Memory B cell (primary cell): ENCODE measurements around the gene LYST.

Source experiments
- ATAC-seq: fragments of 150-1000 bp; cut with Tn5 transposase; 2 replicates; pipeline ENCODE4 v1.10.0; 2021; ENCODE audit warnings: low read depth, mild to moderate bottlenecking, moderate library complexity
- DNase-seq, 2 donors: peaks; one replicate each; pipeline ENCODE4 v3.0.0; 2022; ENCODE audit warnings: low spot score in 2 of 2
- H3K27ac Mint-ChIP-seq: one replicate; pipeline ENCODE4 v1.8.0; 2022; ENCODE audit warnings: mild to moderate bottlenecking, moderate library complexity, mixed read lengths
- H3K27me3 Mint-ChIP-seq: one replicate; pipeline ENCODE4 v1.8.0; 2022; ENCODE audit warnings: mixed read lengths
- H3K36me3 Mint-ChIP-seq: one replicate; pipeline ENCODE4 v1.8.0; 2022; ENCODE audit warnings: mild to moderate bottlenecking, mixed read lengths
- H3K4me1 Mint-ChIP-seq: one replicate; pipeline ENCODE4 v1.8.0; 2022; ENCODE audit warnings: mixed read lengths
- H3K4me3 Mint-ChIP-seq: one replicate; pipeline ENCODE4 v1.8.0; 2022; ENCODE audit warnings: mild to moderate bottlenecking, moderate library complexity, mixed read lengths
- H3K9me3 Mint-ChIP-seq: one replicate; pipeline ENCODE4 v1.8.0; 2022; ENCODE audit warnings: mixed read lengths

LYST gene

DNA sequence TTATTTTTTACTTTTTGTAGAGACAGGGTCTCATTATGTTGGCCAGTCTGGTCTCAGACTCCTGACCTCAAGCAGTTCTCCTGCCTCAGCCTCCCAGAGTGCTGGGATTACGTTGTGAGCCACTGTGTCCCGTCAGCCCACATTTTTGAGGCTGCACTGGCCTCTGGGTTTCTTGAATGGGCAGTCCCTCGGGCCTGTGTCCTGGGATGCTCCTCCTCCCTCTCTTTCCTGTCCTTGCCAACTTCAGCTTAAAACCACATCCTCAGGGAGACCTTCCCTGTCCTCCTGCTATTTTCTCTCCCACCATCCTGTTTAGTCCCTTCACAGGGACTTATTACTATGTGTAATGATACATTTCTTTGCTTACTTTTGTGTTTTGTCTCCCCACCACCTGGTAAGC is 31.4 kb upstream of the LYST start:
- Mint-ChIP-seq H3K36me3 (no peaks in the 10 kb centered on the region), H3K4me1 (peaks cover 11% of the 10 kb centered on the region), H3K9me3 (no peaks in the 10 kb centered on the region), H3K4me3 (no peak overlapping the region), H3K27me3 (no peaks in the 10 kb centered on the region), H3K27ac (no peak overlapping the region)
- DNase-seq (no peak), ATAC-seq (no peak)

DNA sequence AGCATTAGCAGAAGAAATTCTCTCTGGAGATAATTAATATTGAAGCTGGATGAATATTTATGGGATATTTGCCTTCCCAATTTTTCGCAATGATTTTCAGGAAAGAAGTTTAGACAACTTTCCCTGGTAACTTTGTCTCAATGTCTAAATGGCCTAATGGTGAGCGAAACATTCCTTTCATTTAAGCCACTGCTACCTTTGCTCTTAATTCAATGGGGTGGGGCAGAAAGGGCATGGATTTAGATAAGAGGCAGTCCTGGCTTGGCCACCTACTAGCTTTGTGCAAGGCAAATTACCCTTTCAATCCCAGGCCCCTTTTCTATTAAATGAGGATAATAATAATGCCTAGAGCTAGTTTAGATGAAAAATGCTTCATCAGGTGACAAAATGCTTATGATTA is 27.1 kb upstream of the LYST start:
- DNase-seq (no peak), ATAC-seq (no peak)
- Mint-ChIP-seq H3K4me3 (no peak overlapping the region), H3K4me1 (peaks cover 5% of the 10 kb centered on the region), H3K36me3 (no peaks in the 10 kb centered on the region), H3K27me3 (no peaks in the 10 kb centered on the region), H3K27ac (no peak overlapping the region), H3K9me3 (no peaks in the 10 kb centered on the region)

DNA sequence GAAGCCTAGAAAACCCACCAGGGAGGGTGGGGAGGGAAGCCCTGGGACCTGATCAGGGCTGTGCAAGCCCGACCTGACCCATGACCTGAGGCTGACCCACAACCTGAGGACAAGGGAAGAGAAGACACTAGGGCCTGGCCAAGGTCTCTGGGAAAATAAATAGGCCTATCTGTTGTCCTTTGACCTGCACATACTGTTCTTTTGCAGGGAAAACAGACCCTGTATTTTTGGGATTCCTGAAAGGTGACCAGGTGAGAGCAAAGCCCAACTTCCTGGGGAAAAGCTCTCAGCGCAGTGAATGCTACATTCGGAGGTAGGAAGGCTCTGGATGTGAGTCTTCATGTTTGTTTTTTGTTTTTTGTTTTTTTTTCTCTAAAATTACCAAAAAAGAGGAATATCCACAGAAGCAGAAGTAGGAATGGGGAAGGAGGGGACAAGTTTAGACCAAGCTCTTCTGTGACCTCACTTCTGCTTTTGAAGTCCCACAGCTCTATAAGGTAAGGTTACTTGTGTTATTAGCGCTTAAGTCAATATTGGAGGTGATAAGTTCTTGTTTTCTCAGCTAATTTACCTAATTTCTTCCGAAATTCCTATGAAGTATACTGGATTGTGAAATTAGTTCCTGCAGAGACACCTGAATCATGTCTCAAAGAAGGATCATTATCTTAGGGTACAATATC is 26.2 kb upstream of the LYST start:
- Mint-ChIP-seq H3K4me1 (peaks cover 12% of the 10 kb centered on the region), H3K27ac (no peak overlapping the region), H3K27me3 (no peaks in the 10 kb centered on the region), H3K9me3 (no peaks in the 10 kb centered on the region), H3K36me3 (no peaks in the 10 kb centered on the region), H3K4me3 (no peak overlapping the region)
- DNase-seq = peak in 1 of 2 donors; percentile 20
- peak; percentile 85 for ATAC-seq

DNA sequence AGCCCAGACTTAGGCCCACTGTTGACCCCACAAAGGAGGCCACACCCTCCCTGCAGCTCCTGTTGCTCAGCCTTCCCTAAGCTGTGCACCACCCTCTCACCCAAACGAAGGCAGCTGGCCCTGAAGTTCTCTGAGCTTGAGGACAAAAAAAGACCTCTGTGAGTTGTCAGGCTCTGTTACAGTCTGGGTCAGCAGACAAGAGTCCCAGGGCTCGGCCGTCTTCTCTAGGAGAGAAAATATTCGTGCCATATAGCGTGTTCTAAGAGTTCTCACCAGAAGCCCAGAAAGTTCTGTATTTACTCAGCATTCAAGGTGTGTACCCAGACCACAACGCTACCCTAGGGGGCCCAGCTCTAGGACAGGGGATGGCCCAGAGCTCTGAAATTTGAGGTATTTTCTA is 25.5 kb upstream of the LYST start:
- Mint-ChIP-seq H3K36me3 (no peaks in the 10 kb centered on the region), H3K27me3 (no peaks in the 10 kb centered on the region), H3K27ac (no peak overlapping the region), H3K9me3 (no peaks in the 10 kb centered on the region), H3K4me1 (peaks cover 17% of the 10 kb centered on the region), H3K4me3 (no peak overlapping the region)
- DNase-seq = no peak
- ATAC-seq = no peak

DNA sequence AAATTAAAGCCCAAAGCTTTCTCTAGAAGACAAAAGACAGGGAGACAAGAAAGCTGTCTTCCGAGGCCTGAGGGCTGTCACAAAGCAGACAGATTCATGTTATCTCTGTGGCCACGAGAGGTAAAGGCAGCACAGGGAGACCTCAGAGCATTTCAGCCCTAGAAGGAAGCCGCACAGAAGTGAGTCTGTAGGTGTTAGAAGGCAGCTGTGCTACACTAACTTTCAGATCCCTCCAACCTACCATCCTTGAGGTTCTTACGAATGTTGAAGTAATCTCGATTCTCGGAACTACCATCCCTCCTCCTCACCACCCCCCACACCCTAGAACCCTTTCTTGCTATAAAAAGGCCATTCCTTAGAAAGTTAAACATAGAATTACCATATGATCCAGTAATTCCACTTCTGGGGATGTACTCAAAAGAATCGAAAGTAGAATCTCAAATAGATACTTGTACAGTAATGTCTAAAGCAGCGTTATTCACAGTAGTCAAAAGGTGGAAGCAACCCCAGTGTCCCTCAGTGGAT is 21.5 kb upstream of the LYST start:
- Mint-ChIP-seq H3K27ac (peak overlapping the region; percentile 93), H3K4me3 (peak overlapping the region; percentile 88), H3K27me3 (no peaks in the 10 kb centered on the region), H3K9me3 (no peaks in the 10 kb centered on the region), H3K36me3 (no peaks in the 10 kb centered on the region), H3K4me1 (peaks cover 23% of the 10 kb centered on the region)
- ATAC-seq = peak; percentile 87
- no peak for DNase-seq

DNA sequence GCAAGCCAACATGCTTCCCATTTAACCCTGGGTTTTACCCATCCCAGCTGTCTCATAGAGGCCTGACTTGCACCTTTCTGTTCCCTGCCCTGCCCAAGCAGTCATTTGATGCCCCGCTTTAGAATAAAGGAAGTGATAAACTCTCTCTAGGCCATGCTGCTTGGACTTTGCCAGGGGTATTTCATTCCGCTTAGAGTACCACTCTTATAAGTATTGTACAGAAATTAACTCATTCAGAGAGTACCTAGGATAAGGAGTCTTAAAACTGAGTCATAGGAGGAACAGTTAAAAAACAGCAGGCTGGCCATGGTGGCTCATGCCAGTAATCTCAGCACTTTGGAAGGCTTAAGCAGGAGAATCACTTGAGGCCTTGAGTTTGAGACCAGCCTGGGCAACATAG is 21.0 kb upstream of the LYST start:
- Mint-ChIP-seq H3K4me1 (peaks cover 27% of the 10 kb centered on the region), H3K4me3 (no peak overlapping the region), H3K36me3 (no peaks in the 10 kb centered on the region), H3K27me3 (no peaks in the 10 kb centered on the region), H3K9me3 (no peaks in the 10 kb centered on the region), H3K27ac (peak overlapping the region; percentile 93)
- no peak for DNase-seq
- ATAC-seq = no peak

DNA sequence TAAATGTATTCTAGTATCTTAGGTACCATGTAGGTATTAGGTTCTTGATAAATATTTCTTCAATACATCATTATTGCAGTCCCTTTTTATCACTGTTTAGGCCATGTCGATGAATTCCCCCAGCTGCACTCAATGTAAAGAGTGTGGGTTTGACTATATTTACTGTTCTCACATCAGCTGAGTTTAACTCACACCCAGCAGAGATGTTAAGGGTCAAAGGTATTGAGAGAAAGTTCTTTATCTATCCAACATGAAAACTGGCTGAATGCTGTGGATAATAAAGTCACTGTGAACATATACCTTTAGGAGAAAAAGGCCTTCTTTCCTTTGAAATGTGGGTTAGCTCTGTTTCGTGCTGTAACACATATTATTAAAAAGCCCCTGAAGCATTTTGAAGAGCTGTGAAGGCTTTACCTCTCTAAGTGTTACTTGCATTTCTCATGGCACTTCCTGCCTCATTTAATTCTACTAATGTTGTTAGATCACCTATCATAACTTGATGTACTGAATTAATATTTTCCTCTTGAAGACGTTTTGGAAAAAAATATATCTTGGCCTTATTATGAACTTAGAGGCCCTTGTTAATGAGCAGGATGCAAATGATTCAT is 19.1 kb upstream of the LYST start:
- no peak overlapping the region for H3K27ac Mint-ChIP-seq

DNA sequence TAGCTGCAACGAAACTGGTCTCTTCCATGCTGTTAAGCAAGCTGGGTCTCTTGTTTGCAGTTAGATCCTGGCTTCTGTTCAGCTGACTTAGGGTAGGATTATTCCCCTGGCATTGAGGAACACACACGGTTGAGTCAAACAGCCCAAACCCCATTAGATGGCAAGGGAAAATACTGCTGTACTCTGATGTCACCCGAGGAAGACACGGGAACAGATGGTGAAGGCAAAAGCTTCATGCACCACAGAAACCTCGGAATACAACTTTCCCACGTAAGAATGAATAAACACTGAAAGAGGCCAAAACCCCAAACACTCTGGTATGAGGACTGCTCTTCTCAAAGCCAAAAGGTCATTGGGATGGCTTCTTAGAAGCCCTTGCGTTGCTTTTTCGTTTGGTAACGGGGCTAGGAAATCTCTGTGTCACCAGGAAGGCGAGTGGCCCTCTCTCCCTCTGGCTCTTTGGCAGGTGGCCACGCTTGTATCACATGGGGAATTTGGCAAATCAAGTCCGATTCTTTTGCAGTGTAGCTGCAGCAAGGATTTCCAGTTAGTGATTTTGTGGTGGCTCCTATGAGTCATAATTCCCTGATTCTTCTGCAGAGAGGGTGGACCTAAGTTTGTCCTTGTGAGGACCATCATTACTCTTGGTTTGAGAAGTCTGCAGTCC is 16.7 kb upstream of the LYST start:
- no peaks in the 10 kb centered on the region for H3K36me3 Mint-ChIP-seq
- ATAC-seq (no peak), DNase-seq (no peak)
- no peak overlapping the region for H3K27ac Mint-ChIP-seq
- peaks cover 43% of the 10 kb centered on the region for H3K4me1 Mint-ChIP-seq
- no peak overlapping the region for H3K4me3 Mint-ChIP-seq
- no peaks in the 10 kb centered on the region for H3K9me3 Mint-ChIP-seq
- H3K27me3 Mint-ChIP-seq = no peaks in the 10 kb centered on the region

More for the DNA sequence above, 19.1 kb upstream of the LYST start:
- no peaks in the 10 kb centered on the region for H3K36me3 Mint-ChIP-seq
- no peaks in the 10 kb centered on the region for H3K9me3 Mint-ChIP-seq
- ATAC-seq (no peak), DNase-seq (no peak)
- no peaks in the 10 kb centered on the region for H3K27me3 Mint-ChIP-seq
- peaks cover 35% of the 10 kb centered on the region for H3K4me1 Mint-ChIP-seq
- no peak overlapping the region for H3K4me3 Mint-ChIP-seq

DNA sequence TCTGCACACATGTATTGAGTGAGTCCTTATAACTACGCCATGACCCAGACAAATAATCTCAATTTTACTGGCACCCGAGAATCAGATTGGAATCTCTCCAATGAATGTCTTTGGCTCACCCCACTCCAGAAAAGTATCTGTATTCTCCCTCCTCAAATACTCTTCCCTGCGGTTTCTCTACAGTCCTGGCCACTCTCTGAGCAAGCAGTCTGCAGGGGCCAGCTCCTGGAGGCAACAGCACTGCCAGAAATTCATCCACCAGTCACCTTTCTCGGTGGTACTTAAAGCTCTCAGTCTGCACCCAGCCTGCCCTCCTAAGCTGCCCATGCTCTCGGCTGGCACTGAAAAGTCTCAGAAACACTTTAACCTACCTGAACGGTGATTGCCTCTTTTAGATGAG is 16.1 kb upstream of the LYST start:
- Mint-ChIP-seq H3K4me3 (no peak overlapping the region), H3K27ac (peak overlapping the region; percentile 10), H3K36me3 (no peaks in the 10 kb centered on the region), H3K27me3 (no peaks in the 10 kb centered on the region), H3K9me3 (no peaks in the 10 kb centered on the region), H3K4me1 (peaks cover 40% of the 10 kb centered on the region)
- no peak for DNase-seq
- ATAC-seq = no peak

DNA sequence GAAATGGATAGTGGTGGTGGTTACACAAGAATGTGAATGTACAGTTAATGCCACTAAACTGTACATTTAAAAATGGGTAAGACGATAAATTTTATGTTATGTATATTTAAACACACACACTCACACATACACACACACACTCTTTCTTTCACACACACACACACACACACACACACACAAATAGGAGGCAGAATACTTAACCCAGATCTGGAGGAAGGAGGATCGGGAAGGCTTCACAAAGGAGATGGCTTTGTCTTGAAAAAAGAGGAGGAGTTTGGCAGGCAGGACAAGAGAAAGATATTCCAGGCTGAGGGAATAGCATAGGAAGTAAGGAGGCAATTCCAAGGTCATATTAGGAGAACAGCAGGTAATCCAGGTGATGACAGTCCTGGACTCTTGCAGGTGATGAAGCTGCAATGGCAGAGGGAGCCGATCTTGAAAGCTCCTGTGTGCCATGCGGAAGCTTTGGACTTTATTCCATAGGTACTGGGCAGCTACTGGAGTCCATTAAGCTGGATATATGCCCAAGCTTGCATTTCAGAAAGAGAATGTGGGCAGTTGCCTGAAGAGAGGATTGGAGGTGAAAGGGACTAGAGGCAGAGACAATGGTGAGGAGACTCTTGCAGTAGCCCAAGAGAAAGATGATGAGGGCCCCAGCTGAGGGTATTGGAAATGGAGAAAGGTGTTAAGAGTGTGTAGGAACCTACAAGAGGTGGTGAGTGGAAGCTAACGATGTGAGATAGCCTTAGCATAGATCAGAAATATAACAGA is 15.4 kb upstream of the LYST start:
- DNase-seq = no peak
- peaks cover 35% of the 10 kb centered on the region for H3K4me1 Mint-ChIP-seq

DNA sequence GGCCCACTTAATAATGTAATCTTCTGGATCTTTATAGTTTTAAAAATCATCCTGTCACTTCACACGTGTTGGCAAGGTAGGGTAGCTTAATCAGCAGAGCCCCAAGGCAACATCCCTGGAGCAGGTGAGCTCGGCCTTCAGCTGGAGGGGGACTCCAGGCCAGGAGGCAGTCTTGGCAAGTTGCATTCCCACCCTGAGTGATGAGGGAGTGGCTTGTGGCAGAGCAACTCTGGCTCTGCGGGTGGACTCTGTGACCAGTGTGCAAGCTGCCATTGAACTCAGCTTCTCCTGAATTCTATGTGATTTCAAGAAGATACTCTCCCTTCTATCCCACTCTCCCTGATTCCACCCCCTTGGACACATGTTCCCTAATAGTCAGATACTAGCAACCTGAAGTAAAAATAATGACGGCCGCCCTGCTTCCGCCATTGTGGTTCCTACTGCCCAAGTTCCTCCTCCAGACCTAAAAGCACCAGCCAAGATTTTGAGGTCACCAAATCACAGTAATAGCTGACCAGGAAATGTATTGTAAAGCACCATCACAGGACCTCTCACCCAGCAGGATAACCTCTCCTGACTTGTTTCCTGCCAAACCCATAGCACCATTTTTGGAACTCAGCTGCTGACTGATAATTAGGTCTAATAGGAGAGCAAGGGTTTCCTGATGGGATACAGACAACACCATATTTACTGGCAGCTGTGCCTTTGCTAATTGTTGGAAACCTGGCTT is 11.5 kb upstream of the LYST start:
- Mint-ChIP-seq H3K27me3 (no peaks in the 10 kb centered on the region), H3K36me3 (no peaks in the 10 kb centered on the region), H3K4me1 (peaks cover 35% of the 10 kb centered on the region), H3K27ac (no peak overlapping the region), H3K4me3 (no peak overlapping the region), H3K9me3 (no peaks in the 10 kb centered on the region)
- no peak for ATAC-seq
- no peak for DNase-seq

More for the DNA sequence above, 15.4 kb upstream of the LYST start:
- Mint-ChIP-seq H3K27ac (peak overlapping the region; percentile 10), H3K9me3 (no peaks in the 10 kb centered on the region), H3K4me3 (no peak overlapping the region), H3K36me3 (no peaks in the 10 kb centered on the region), H3K27me3 (no peaks in the 10 kb centered on the region)
- ATAC-seq = no peak

DNA sequence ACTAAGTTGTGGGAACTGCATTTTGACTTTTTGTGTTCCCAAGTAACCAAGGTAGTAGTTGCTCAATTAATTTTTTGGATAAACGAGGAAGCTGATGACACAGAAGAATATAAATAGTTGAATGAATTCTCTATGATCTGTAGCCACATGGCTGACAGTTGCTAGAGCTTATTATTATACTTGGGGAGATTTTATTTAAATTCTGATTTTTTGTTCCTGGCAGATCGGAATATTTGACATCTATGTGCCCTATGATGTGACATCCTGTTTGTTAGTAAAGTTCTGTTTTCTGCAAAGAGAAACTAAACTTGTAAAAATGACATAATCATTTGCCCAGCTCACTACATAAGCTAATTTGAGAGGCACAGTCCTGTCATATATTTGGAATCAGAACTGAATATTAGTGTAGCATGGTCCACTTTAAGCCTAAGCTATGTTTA is 9.7 kb upstream of the LYST start:
- Mint-ChIP-seq H3K27ac (no peak overlapping the region), H3K27me3 (no peaks in the 10 kb centered on the region), H3K4me3 (no peak overlapping the region), H3K9me3 (no peaks in the 10 kb centered on the region), H3K36me3 (no peaks in the 10 kb centered on the region), H3K4me1 (peaks cover 24% of the 10 kb centered on the region)
- DNase-seq (no peak), ATAC-seq (peak; percentile 37)

DNA sequence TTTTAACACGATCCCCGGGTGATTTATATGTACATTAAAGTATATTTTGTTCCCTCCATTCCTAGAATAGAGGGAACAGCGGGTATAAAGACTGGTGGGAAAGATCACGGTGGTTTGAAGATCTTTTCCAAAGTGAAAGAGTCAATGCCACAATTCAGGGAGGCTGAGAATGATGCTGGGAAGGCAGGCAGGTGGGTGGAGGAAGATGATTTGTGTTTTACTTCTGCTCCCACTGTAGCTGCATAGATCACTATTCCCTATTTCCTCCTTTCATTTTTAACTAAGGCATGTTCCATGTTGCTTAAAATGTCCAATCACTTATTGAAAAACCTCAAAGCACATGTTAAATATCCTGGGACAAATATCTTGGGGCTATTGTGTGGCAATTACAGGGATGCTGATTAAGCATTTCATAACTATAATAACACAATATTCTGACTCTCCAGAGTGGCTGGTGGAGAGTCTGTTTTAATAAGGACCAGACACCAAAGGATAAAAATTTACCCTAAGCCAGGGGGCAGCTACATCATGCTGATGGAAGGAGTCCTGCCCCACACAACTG is 8.4 kb upstream of the LYST start:
- Mint-ChIP-seq H3K27ac (no peak overlapping the region), H3K4me1 (peaks cover 21% of the 10 kb centered on the region), H3K9me3 (no peaks in the 10 kb centered on the region), H3K27me3 (no peaks in the 10 kb centered on the region), H3K4me3 (no peak overlapping the region), H3K36me3 (no peaks in the 10 kb centered on the region)
- ATAC-seq = no peak
- DNase-seq = no peak
